K562 (cell line): ENCODE measurements around the gene CCDC184. TPM values are rescaled to one million over a fixed set of nuclear protein-coding genes. Genes with fewer than 3 reads are reported as not detected.
A peak's percentile ranks its signal among the peaks of the same experiment; 100 is the strongest.
"Not testable (repeated sequence)": the region's sequence is repeated elsewhere in the genome, so short reads cannot be mapped to it uniquely, and the experiment has no call there.

ENCODE experiments used
- ATAC-seq: fragments of 200-7000 bp; cut with Tn5 transposase; 3 replicates; pipeline ENCODE4 v1.9.1; 2020; ENCODE audit warnings: moderate library complexity
- BruUV-seq: library from RNA; stranded (reverse); fragments of 400-500 nt; replicated peaks from 2 replicates; lab custom pipeline; 2021; lab: Mats Ljungman, UMichigan
- CTCF ChIA-PET: fragments of 300-600 bp; formaldehyde crosslinking; extraction: SDS; loops from one replicate; lab custom pipeline; 2021; ENCODE audit warnings: low intra/inter-chr PET ratio; lab: Yijun Ruan, JAX
- POLR2A ChIA-PET: fragments of 300-600, 350-650 bp; sonication (Branson Sonifier 250); formaldehyde crosslinking; extraction: SDS; loops from one replicate; lab custom pipeline; 2021; ENCODE audit warnings: antibody characterized with exemption, inconsistent platforms; lab: Yijun Ruan, JAX
- DNase-seq, 4 experiments: peaks; one replicate each; pipeline versions ENCODE4 v3.0.0 to v3.0.0-alpha.2; 2011 to 2018; ENCODE audit warnings: low spot score in 3 of 4, mixed read lengths in 3 of 4; ENCODE audit errors: extremely low read depth in 1 of 4
- FAIRE-seq: peaks from 2 replicates; lab custom pipeline; 2011; peaks lifted over from hg19 to GRCh38; lab: Jason Lieb, UNC
- H2AFZ ChIP-seq: 2 replicates; pipeline ENCODE4 v1.6.0; 2011; ENCODE audit warnings: low read depth, low read length, control low read depth, inconsistent platforms
- H3K27ac ChIP-seq: fragments of 200-600 bp; 3 replicates; pipeline ENCODE4 v1.8.0; 2011; ENCODE audit warnings: low read depth, mild to moderate bottlenecking, control low read depth, inconsistent platforms, low read length, moderate library complexity, mixed read lengths; ENCODE audit errors: extremely low read depth
- H3K27me3 ChIP-seq, 2 experiments: fragments of 300-600 bp in 1 of 2; 2 replicates in 1 of 2; 3 replicates in 1 of 2; pipeline versions ENCODE4 v1.6.0 to v1.8.0; 2011; ENCODE audit warnings: inconsistent platforms in 2 of 2, low read length in 2 of 2, mild to moderate bottlenecking in 1 of 2, mixed read lengths in 1 of 2, moderate library complexity in 1 of 2; ENCODE audit not compliant: control insufficient read depth in 2 of 2, insufficient read depth in 2 of 2
- H3K36me3 ChIP-seq: fragments of 300-600 bp; 3 replicates; pipeline ENCODE4 v1.8.0; 2011; ENCODE audit warnings: mild to moderate bottlenecking, low read length, inconsistent platforms; ENCODE audit not compliant: control insufficient read depth, insufficient read depth
- H3K4me1 ChIP-seq, 2 experiments: fragments of 200-600 bp in 1 of 2; replicated peaks in 1 of 2; 2 replicates in 1 of 2; 3 replicates in 1 of 2; pipeline versions ENCODE4 v1.5.1 to v1.8.0; 2011; ENCODE audit warnings: inconsistent platforms in 2 of 2, low read length in 2 of 2, mild to moderate bottlenecking in 1 of 2, mixed read lengths in 1 of 2, moderate library complexity in 1 of 2; ENCODE audit not compliant: control insufficient read depth in 2 of 2, insufficient read depth in 2 of 2
- H3K4me2 ChIP-seq: 2 replicates; pipeline ENCODE4 v1.6.1; 2011; ENCODE audit warnings: low read length, control low read depth, inconsistent platforms, mixed read lengths; ENCODE audit not compliant: insufficient read depth
- H3K4me3 ChIP-seq: fragments of 200-600 bp; sonication (generic), shearing (Covaris generic); 2 replicates; pipeline ENCODE4 v1.5.1; 2016; ENCODE audit warnings: control low read depth, inconsistent platforms
- H3K79me2 ChIP-seq: fragments of 200-600 bp; 3 replicates; pipeline ENCODE4 v1.8.0; 2011; ENCODE audit warnings: low read length, inconsistent platforms; ENCODE audit not compliant: control insufficient read depth, insufficient read depth
- H3K9ac ChIP-seq, 2 experiments: 2 replicates each; pipeline versions ENCODE4 v1.6.0 to v1.6.1; 2011; ENCODE audit warnings: low read depth in 2 of 2, low read length in 2 of 2, control low read depth in 1 of 2, inconsistent platforms in 1 of 2, mild to moderate bottlenecking in 1 of 2, mixed read lengths in 1 of 2; ENCODE audit not compliant: insufficient read depth in 1 of 2
- H3K9me1 ChIP-seq: one replicate; pipeline ENCODE4 v1.6.0; 2011; ENCODE audit warnings: inconsistent platforms, mild to moderate bottlenecking, low read length, moderate library complexity; ENCODE audit not compliant: control insufficient read depth, insufficient read depth
- H3K9me3 ChIP-seq: replicated peaks from 2 replicates; pipeline ENCODE4 v1.5.1; 2011; ENCODE audit warnings: low read depth, low read length, inconsistent platforms; ENCODE audit not compliant: control insufficient read depth, insufficient read depth
- H4K20me1 ChIP-seq: replicated peaks from 2 replicates; pipeline ENCODE4 v1.6.1; 2011; ENCODE audit warnings: low read length, inconsistent platforms, mixed read lengths; ENCODE audit not compliant: control insufficient read depth, insufficient read depth
- BCOR ChIP-seq: fragments of 450-650 bp; IDR thresholded peaks from 2 replicates; pipeline ENCODE4 v1.6.1; 2016
- ZNF146 ChIP-seq: IDR thresholded peaks from one replicate; pipeline ENCODE4 v1.6.1; 2018; ENCODE audit warnings: missing compliant biosample characterization; ENCODE audit not compliant: unreplicated experiment
- WGBS: fragments of 100-300 bp; shearing (Covaris generic); methylation state at CpG from one replicate; pipeline ENCODE4 v1.1.6; 2016; ENCODE audit warnings: low coverage, mixed read lengths; ENCODE audit not compliant: insufficient coverage; ENCODE audit errors: missing lambda C conversion rate; 5-methylcytosine and 5-hydroxymethylcytosine counted together
- in situ Hi-C: fragments of 300-500 bp; cut with MboI; formaldehyde crosslinking; loops from 4 replicates; pipeline ENCODE4 v1.15.0; 2018; ENCODE audit warnings: inconsistent platforms, mixed read lengths
- intact Hi-C: fragments of 100-400 bp; cut with micrococcal nuclease; formaldehyde crosslinking; loops from 2 replicates; pipeline ENCODE4 v1.14.2; 2022
- polyA plus RNA-seq, 8 experiments: library from polyadenylated mRNA; depleted of rRNA in 4 of 8; stranded (reverse) in 5 of 8; unstranded in 3 of 8; fragments of >200 nt; fragmentation: Nextera tagmentation in 2 of 8; fragmentation: Illumina TruSeq in 1 of 8; extraction: Ambion mirVana in 2 of 8; extraction: Trizol in 1 of 8; gene quantifications; 2 replicates each; pipeline versions ENCODE4 v1.2.1 to v1.2.3, GENCODE V29; 2011 to 2014; ENCODE audit warnings: inconsistent platforms in 1 of 8, missing spikeins in 1 of 8
- total RNA-seq, 7 experiments: library from RNA; depleted of rRNA in 6 of 7; stranded (reverse); fragments of >200 nt in 6 of 7; fragmentation: Illumina TruSeq in 2 of 7; extraction: Trizol in 2 of 7; gene quantifications; 2 replicates each; pipeline versions ENCODE4 v1.2.1 to v1.2.3, GENCODE V29; 2011 to 2021; ENCODE audit warnings: low replicate concordance in 1 of 7

The CCDC184 gene
- total and polyA plus RNA-seq, 9 of the 15 experiments (the other 6 are each of a cell fraction or from before 2014, with no cell fraction given): 0.09 TPM; not detected in 8

DNA sequence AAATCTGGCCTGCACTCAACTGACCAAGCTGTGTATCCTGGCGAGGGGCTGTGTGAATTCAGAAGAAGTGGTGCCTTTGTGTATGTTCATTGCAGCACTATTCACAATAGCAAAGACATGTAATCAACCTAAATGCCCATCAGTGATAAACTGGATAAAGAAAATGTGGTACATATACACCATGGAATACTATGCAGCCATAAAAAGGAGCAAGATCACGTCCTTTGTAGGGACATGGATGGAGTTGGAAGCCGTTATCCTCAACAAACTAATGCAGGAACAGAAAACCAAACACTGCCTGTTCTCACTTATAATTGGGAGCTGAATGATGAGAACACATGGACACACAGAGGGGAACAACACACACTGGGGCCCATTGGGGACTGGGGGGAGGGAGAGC lies 41.1 kb downstream of the CCDC184 start:
- H3K9ac ChIP-seq, in situ Hi-C loops, H3K9me1 ChIP-seq, BruUV-seq, CTCF ChIA-PET, H3K4me3 ChIP-seq, H4K20me1 ChIP-seq, ATAC-seq, H3K4me2 ChIP-seq, DNase-seq, H3K9me3 ChIP-seq, H3K36me3 ChIP-seq, H3K79me2 ChIP-seq, H3K27ac ChIP-seq, H2AFZ ChIP-seq, POLR2A ChIA-PET, H3K4me1 ChIP-seq, FAIRE-seq, intact Hi-C loops, H3K27me3 ChIP-seq: not testable (repeated sequence)
- TF ChIP-seq ZNF146 (CRISPR knock-in tag): peak; percentile 66
- 8% methylated on average over 3 of the region's 3 CpGs for WGBS

DNA sequence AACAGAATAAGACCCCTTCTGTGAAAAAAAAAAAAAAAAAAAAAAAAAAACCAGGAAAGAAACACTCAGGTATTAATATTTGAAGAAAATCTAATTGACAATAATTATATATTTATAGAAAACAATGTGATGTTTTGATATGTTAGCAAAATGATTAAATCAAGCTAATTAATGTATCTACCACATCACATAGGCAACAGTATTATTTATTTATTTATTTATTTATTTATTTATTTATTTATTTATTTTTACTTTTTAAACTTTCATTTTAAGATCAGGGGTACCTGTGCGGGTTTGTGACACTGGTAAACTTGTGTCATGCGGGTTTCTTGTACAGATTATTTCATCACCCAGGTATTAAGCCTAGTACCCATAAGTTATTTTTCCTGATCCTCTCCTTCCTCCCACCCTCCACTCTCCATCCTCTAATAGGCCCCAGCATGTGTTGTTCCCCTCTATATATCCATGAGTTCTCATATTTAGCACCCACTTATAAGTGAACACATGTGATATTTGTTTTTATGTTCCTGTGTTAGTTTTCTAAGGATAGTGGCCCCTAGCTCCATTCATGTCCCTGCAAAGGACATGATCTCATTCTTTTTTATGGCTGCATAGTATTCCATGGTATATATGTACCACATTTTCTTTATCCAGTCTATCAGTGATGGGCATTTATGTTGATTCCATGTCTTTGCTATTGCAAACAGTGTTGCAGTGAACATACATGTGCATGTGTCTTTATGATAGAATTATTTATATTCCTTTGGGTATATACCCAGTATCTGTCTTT lies 47.9 kb downstream of the CCDC184 start:
- BruUV-seq, CTCF ChIA-PET, H3K9me1 ChIP-seq, H3K79me2 ChIP-seq, H3K4me3 ChIP-seq, H3K4me2 ChIP-seq, in situ Hi-C loops, H3K9ac ChIP-seq, ATAC-seq, H3K27ac ChIP-seq, H3K27me3 ChIP-seq, intact Hi-C loops, H3K36me3 ChIP-seq, DNase-seq, H3K4me1 ChIP-seq, H3K9me3 ChIP-seq, H2AFZ ChIP-seq, H4K20me1 ChIP-seq, FAIRE-seq: not testable (repeated sequence)
- WGBS: 19% methylated on average over 2 of the region's 2 CpGs
- POLR2A ChIA-PET: interaction anchor here (0.6 kb wide), 1 partner anchor 442 kb away, joined by 3 read pairs; no protein-coding TSS in a partner anchor
- TF ChIP-seq ZNF146 (CRISPR knock-in tag): peak; percentile 84
- peak; percentile 35; the same call in 1 of the 2 replicates for TF ChIP-seq BCOR

Other genes with a start within 250 kb of the CCDC184 start
- 37.2 and 37.6 TPM in 2 replicates for gene TMEM106C, start 220.0 kb upstream of the CCDC184 start, total RNA-seq (2014; rRNA removed)
- 56.8 and 57.2 TPM in 2 replicates for gene TMEM106C, start 220.0 kb upstream of the CCDC184 start, total RNA-seq (2014; rRNA removed; fragmentation: Illumina TruSeq; extraction: Trizol)
- gene TMEM106C, start 220.0 kb upstream of the CCDC184 start, total RNA-seq (2015; rRNA removed; fragmentation: Illumina TruSeq; extraction: Trizol): 56.8 and 59.3 TPM in 2 replicates
- 44.6 and 47.3 TPM in 2 replicates for gene TMEM106C, start 220.0 kb upstream of the CCDC184 start, total RNA-seq (2021)
- gene TMEM106C, start 220.0 kb upstream of the CCDC184 start, polyA plus RNA-seq (2011; rRNA removed): 159 and 183 TPM in 2 replicates
- gene TMEM106C, start 220.0 kb upstream of the CCDC184 start, polyA plus RNA-seq (2014; fragmentation: Illumina TruSeq; extraction: Trizol): 86.3 and 89.1 TPM in 2 replicates
- 100 to 1,000 TPM; 134 to 158 TPM for gene TMEM106C, start 220.0 kb upstream of the CCDC184 start, polyA plus RNA-seq (2014; fragmentation: Nextera tagmentation; extraction: Ambion mirVana)
- gene TMEM106C, start 220.0 kb upstream of the CCDC184 start, polyA plus RNA-seq (2014; rRNA removed): 52.6 and 61.5 TPM in 2 replicates
- not detected in 2 replicates for gene COL2A1, start 179.2 kb upstream of the CCDC184 start, total RNA-seq (2014; rRNA removed)
- gene COL2A1, start 179.2 kb upstream of the CCDC184 start, total RNA-seq (2014; rRNA removed; fragmentation: Illumina TruSeq; extraction: Trizol): not detected in 2 replicates
- not detected in 2 replicates for gene COL2A1, start 179.2 kb upstream of the CCDC184 start, total RNA-seq (2015; rRNA removed; fragmentation: Illumina TruSeq; extraction: Trizol)
- gene COL2A1, start 179.2 kb upstream of the CCDC184 start, total RNA-seq (2021): not detected in 2 replicates
- gene COL2A1, start 179.2 kb upstream of the CCDC184 start, polyA plus RNA-seq (2011; rRNA removed): 0.01 TPM in 1 of 2 replicates, not detected in the other
- gene COL2A1, start 179.2 kb upstream of the CCDC184 start, polyA plus RNA-seq (2014; fragmentation: Illumina TruSeq; extraction: Trizol): not detected in 2 replicates
- not detected for gene COL2A1, start 179.2 kb upstream of the CCDC184 start, polyA plus RNA-seq (2014; fragmentation: Nextera tagmentation; extraction: Ambion mirVana)
- gene COL2A1, start 179.2 kb upstream of the CCDC184 start, polyA plus RNA-seq (2014; rRNA removed): 0.46 TPM in 1 of 2 replicates, not detected in the other
- gene SENP1, start 77.6 kb upstream of the CCDC184 start, total RNA-seq (2014; rRNA removed): 23.3 and 24.0 TPM in 2 replicates
- gene SENP1, start 77.6 kb upstream of the CCDC184 start, total RNA-seq (2014; rRNA removed; fragmentation: Illumina TruSeq; extraction: Trizol): 44.0 and 48.4 TPM in 2 replicates
- 46.7 and 48.5 TPM in 2 replicates for gene SENP1, start 77.6 kb upstream of the CCDC184 start, total RNA-seq (2015; rRNA removed; fragmentation: Illumina TruSeq; extraction: Trizol)
- gene SENP1, start 77.6 kb upstream of the CCDC184 start, total RNA-seq (2021): 36.3 and 38.4 TPM in 2 replicates
- 42.1 and 59.0 TPM in 2 replicates for gene SENP1, start 77.6 kb upstream of the CCDC184 start, polyA plus RNA-seq (2011; rRNA removed)
- 34.3 and 37.6 TPM in 2 replicates for gene SENP1, start 77.6 kb upstream of the CCDC184 start, polyA plus RNA-seq (2014; fragmentation: Illumina TruSeq; extraction: Trizol)
- 10 to 100 TPM; 15.5 to 19.3 TPM for gene SENP1, start 77.6 kb upstream of the CCDC184 start, polyA plus RNA-seq (2014; fragmentation: Nextera tagmentation; extraction: Ambion mirVana)
- gene SENP1, start 77.6 kb upstream of the CCDC184 start, polyA plus RNA-seq (2014; rRNA removed): 20.5 and 26.5 TPM in 2 replicates
- 24.1 and 29.4 TPM in 2 replicates for gene PFKM, start 64.3 kb upstream of the CCDC184 start, total RNA-seq (2014; rRNA removed)
- gene PFKM, start 64.3 kb upstream of the CCDC184 start, total RNA-seq (2014; rRNA removed; fragmentation: Illumina TruSeq; extraction: Trizol): 31.7 and 33.4 TPM in 2 replicates
- 21.8 and 24.3 TPM in 2 replicates for gene PFKM, start 64.3 kb upstream of the CCDC184 start, total RNA-seq (2015; rRNA removed; fragmentation: Illumina TruSeq; extraction: Trizol)
- gene PFKM, start 64.3 kb upstream of the CCDC184 start, total RNA-seq (2021): 35.2 and 39.9 TPM in 2 replicates
- 30.6 and 36.2 TPM in 2 replicates for gene PFKM, start 64.3 kb upstream of the CCDC184 start, polyA plus RNA-seq (2011; rRNA removed)
- gene PFKM, start 64.3 kb upstream of the CCDC184 start, polyA plus RNA-seq (2014; fragmentation: Illumina TruSeq; extraction: Trizol): 27.7 and 33.0 TPM in 2 replicates
- gene PFKM, start 64.3 kb upstream of the CCDC184 start, polyA plus RNA-seq (2014; fragmentation: Nextera tagmentation; extraction: Ambion mirVana): 10 to 100 TPM; 16.5 to 36.8 TPM
- gene PFKM, start 64.3 kb upstream of the CCDC184 start, polyA plus RNA-seq (2014; rRNA removed): 26.3 and 27.5 TPM in 2 replicates
- 13.3 and 24.2 TPM in 2 replicates for gene ASB8, start 26.1 kb upstream of the CCDC184 start, total RNA-seq (2014; rRNA removed)
- gene ASB8, start 26.1 kb upstream of the CCDC184 start, total RNA-seq (2014; rRNA removed; fragmentation: Illumina TruSeq; extraction: Trizol): 19.6 and 30.6 TPM in 2 replicates
- gene ASB8, start 26.1 kb upstream of the CCDC184 start, total RNA-seq (2015; rRNA removed; fragmentation: Illumina TruSeq; extraction: Trizol): 18.9 and 21.2 TPM in 2 replicates
- 18.6 and 21.6 TPM in 2 replicates for gene ASB8, start 26.1 kb upstream of the CCDC184 start, total RNA-seq (2021)
- 25.1 and 26.2 TPM in 2 replicates for gene ASB8, start 26.1 kb upstream of the CCDC184 start, polyA plus RNA-seq (2011; rRNA removed)
- gene ASB8, start 26.1 kb upstream of the CCDC184 start, polyA plus RNA-seq (2014; fragmentation: Illumina TruSeq; extraction: Trizol): 19.8 and 21.0 TPM in 2 replicates
- gene ASB8, start 26.1 kb upstream of the CCDC184 start, polyA plus RNA-seq (2014; fragmentation: Nextera tagmentation; extraction: Ambion mirVana): 10 to 100 TPM; 20.0 to 29.0 TPM
- gene ASB8, start 26.1 kb upstream of the CCDC184 start, polyA plus RNA-seq (2014; rRNA removed): 15.8 and 24.4 TPM in 2 replicates
- gene OR10AD1, start 19.6 kb downstream of the CCDC184 start, total RNA-seq (2014; rRNA removed): not detected in 2 replicates
- gene OR10AD1, start 19.6 kb downstream of the CCDC184 start, total RNA-seq (2014; rRNA removed; fragmentation: Illumina TruSeq; extraction: Trizol): not detected in 2 replicates
- not detected in 2 replicates for gene OR10AD1, start 19.6 kb downstream of the CCDC184 start, total RNA-seq (2015; rRNA removed; fragmentation: Illumina TruSeq; extraction: Trizol)
- not detected in 2 replicates for gene OR10AD1, start 19.6 kb downstream of the CCDC184 start, total RNA-seq (2021)
- gene OR10AD1, start 19.6 kb downstream of the CCDC184 start, polyA plus RNA-seq (2011; rRNA removed): not detected in 2 replicates
- not detected in 2 replicates for gene OR10AD1, start 19.6 kb downstream of the CCDC184 start, polyA plus RNA-seq (2014; fragmentation: Illumina TruSeq; extraction: Trizol)
- not detected for gene OR10AD1, start 19.6 kb downstream of the CCDC184 start, polyA plus RNA-seq (2014; fragmentation: Nextera tagmentation; extraction: Ambion mirVana)
- gene OR10AD1, start 19.6 kb downstream of the CCDC184 start, polyA plus RNA-seq (2014; rRNA removed): not detected in 2 replicates
- gene ZNF641, start 167.3 kb downstream of the CCDC184 start, total RNA-seq (2014; rRNA removed): 11.3 and 12.2 TPM in 2 replicates
- gene ZNF641, start 167.3 kb downstream of the CCDC184 start, total RNA-seq (2014; rRNA removed; fragmentation: Illumina TruSeq; extraction: Trizol): 10.5 and 12.3 TPM in 2 replicates
- 13.6 and 15.6 TPM in 2 replicates for gene ZNF641, start 167.3 kb downstream of the CCDC184 start, total RNA-seq (2015; rRNA removed; fragmentation: Illumina TruSeq; extraction: Trizol)
- 10.3 and 13.2 TPM in 2 replicates for gene ZNF641, start 167.3 kb downstream of the CCDC184 start, total RNA-seq (2021)
- gene ZNF641, start 167.3 kb downstream of the CCDC184 start, polyA plus RNA-seq (2011; rRNA removed): 3.4 and 9.2 TPM in 2 replicates
- 8.8 and 10.8 TPM in 2 replicates for gene ZNF641, start 167.3 kb downstream of the CCDC184 start, polyA plus RNA-seq (2014; fragmentation: Illumina TruSeq; extraction: Trizol)
- 1 to 10 TPM; 2.5 to 3.0 TPM for gene ZNF641, start 167.3 kb downstream of the CCDC184 start, polyA plus RNA-seq (2014; fragmentation: Nextera tagmentation; extraction: Ambion mirVana)
- 6.9 and 7.4 TPM in 2 replicates for gene ZNF641, start 167.3 kb downstream of the CCDC184 start, polyA plus RNA-seq (2014; rRNA removed)